GM19452 (cell line): ENCODE results near the gene ASAH2B.
"Not testable (repeated sequence)": the region's sequence is repeated elsewhere in the genome, so short reads cannot be mapped to it uniquely, and the experiment has no call there.

Experiments
- ATAC-seq: cut with Tn5 transposase; IDR thresholded peaks from one replicate; pipeline ENCODE4 v1.9.1; 2021; ENCODE audit not compliant: unreplicated experiment

Gene ASAH2B

GRCh38 chr10:50739618-50740292 lies at the start of gene ASAH2B:
Gene ASAH2B (plus strand): TSS chr10:50739936. CDS start chr10:50745131, 5,195 bp downstream.
- peak; percentile 83 for ATAC-seq

DNA sequence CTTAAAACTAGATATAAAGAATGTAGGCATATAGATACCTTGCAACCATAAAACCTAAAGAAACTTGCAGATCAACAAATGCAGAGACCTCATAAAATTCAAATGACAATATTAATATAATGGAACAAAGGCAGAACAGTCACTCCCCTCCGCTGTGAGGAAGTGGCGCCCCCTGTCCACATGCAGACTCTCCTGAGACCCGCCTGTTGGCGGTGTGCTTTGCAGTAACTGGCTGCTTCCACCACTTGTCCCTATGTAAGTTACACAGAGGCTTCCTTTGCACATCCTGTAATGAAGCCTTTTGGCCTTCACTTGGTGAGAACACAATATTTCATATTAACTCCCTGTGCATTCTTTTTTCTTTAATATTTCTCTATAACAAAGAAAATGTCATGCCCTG lies 41.9 kb upstream of the ASAH2B start:
- ATAC-seq, result not testable (repeated sequence)

- not testable (repeated sequence) for ATAC-seq
These were observed 37.8 kb upstream of the ASAH2B start for GRCh38 chr10:50701947-50702346.

DNA sequence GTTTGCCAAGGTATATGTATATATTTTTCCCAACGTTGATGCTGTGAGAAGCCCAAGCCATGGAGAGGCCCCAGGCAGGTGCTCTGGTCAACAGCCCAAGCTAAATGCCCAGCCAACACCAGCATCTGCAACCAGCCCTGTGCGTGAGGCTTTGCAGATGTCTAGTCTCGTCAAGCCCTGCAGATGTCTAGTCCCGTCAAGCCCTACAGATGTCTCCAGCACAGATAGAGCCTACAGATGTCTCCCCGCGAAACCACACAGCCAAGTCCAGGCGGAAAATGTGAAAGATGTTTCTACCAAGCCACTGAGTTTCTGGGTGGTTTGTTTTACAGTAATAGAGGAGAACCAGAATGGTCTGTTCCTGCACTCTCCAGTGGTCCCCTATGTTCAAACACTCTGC lies 36.7 kb upstream of the ASAH2B start:
- not testable (repeated sequence) for ATAC-seq

GRCh38 chr10:50704436-50705079 lies 35.2 kb upstream of the ASAH2B start:
- ATAC-seq, result not testable (repeated sequence)

- ATAC-seq, result not testable (repeated sequence)
These were observed 33.7 kb upstream of the ASAH2B start for GRCh38 chr10:50706006-50706405.

- not testable (repeated sequence) for ATAC-seq
These were observed 29.5 kb upstream of the ASAH2B start for GRCh38 chr10:50710241-50710640.

DNA sequence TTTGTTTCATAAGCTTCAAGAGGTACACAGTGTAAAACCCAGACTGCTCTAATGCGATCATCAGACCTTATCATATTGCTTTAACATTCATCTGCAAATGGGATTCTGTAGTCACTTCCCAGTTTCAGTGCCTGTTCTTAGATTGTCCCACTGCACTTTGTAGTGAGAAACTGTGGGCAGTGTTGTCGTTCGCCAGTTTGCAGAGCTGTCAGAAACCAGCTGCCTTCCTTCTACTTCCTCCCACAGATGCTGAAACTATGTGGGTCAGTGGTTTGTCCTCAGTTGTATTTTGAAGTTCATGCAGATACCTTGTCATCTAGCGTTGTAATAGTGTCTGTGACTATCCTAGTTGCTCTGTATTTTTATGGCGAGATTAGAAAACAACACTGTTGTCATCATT lies 15.9 kb upstream of the ASAH2B start:
- peak; percentile 71 for ATAC-seq

- not testable (repeated sequence) for ATAC-seq
These were observed 11.6 kb upstream of the ASAH2B start for GRCh38 chr10:50728112-50728511.

- not testable (repeated sequence) for ATAC-seq
These were observed 634 bp upstream of the ASAH2B start for GRCh38 chr10:50738987-50739617.

DNA sequence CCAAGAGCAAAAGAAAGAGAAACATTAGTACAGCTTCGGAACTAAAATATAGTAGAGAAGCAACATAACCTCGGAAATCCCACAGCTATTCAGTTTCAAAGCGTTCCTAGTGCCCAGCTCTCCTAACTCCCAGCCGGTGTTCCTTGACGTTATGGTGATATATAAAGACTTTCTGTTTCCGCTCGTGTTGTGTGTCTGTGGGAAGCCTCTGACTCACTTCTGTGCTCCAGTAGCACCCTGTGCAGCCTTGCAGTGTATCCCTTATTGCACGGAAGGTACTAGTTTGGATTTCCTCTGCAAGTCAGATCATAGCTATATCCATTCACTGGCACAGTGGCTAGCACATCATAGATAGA lies 535 bp downstream of the ASAH2B start:
- ATAC-seq, result peak; percentile 39

DNA sequence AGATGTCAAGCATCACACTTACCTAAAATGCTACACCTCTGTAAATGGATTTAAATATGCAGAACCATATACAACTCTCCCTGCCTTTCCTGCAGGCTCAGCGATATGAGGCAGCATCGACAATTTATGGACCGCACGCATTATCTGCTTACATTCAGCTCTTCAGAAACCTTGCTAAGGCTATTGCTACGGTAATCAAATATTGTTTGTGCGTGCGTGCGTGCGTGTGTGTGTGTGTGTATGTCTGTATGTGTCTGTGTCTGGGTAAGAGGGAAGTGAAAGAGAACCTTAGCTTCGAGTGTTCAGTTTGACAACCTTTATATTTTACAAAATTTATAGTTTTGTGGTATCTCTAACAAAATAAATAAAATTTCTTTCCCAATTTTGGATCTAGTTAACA lies 3.1 kb downstream of the ASAH2B start:
- ATAC-seq, result not testable (repeated sequence)

DNA sequence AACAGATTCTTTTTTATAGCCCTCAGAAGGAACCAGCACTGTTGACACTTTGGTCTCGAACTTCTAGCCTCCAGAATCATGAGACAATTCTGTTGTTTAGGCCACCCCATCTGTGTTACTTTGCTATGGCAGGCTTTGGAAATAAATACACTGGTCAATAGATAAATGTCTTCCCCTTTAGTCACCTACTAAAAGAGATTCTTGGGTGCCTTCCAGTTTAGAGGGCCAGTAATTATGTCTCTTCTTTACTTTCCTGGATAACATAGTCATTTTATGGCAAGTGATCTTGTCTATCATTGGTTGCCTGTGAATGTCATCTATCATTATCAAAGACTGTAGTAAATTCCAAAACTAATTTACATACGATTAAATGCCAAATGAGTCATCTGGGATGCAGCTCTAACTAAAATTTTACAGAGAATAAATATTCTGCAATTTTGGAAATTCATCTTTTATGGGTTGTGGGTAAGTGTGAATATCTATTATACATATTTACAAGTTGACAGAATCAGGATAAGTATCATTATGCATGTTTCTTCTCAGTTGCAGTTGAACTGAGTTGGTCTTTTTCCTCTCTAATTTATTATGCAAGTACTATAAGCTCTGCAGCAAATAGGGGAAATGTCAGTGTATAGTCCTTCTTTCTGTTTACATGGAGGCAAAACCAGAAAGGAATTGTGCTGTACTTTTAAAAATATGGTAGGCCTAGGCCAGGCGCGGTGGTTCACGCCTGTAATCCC lies 27.2 kb downstream of the ASAH2B start:
- not testable (repeated sequence) for ATAC-seq

GRCh38 chr10:50772042-50772441 lies 32.3 kb downstream of the ASAH2B start:
- not testable (repeated sequence) for ATAC-seq

- not testable (repeated sequence) for ATAC-seq
These were observed 35.1 kb downstream of the ASAH2B start for GRCh38 chr10:50774868-50775267.

GRCh38 chr10:50780036-50780435 lies 40.3 kb downstream of the ASAH2B start:
- ATAC-seq, result not testable (repeated sequence)

- not testable (repeated sequence) for ATAC-seq
These were observed 42.3 kb downstream of the ASAH2B start for GRCh38 chr10:50782017-50782416.

DNA sequence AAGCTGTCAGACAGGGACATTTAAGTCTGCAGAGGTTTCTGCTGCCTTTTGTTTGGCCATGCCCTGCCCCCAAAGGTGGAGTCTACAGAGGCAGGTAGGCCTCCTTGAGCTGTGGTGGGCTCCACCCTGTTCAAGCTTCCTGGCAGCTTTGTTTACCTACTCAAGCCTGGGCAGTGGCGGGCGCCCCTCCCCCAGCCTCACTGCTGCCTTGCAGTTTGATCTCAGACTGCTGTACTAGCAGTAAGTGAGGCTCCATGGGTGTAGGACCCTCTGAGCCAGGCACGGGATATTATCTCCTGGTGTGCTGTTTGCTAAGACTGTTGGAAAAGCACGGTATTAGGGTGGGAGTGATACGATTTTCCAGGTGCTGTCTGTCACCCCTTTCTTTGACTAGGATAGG lies 48.2 kb downstream of the ASAH2B start:
- ATAC-seq, result not testable (repeated sequence)

- ATAC-seq, result no peak
These were observed 49.5 kb downstream of the ASAH2B start for GRCh38 chr10:50788951-50789945.

DNA sequence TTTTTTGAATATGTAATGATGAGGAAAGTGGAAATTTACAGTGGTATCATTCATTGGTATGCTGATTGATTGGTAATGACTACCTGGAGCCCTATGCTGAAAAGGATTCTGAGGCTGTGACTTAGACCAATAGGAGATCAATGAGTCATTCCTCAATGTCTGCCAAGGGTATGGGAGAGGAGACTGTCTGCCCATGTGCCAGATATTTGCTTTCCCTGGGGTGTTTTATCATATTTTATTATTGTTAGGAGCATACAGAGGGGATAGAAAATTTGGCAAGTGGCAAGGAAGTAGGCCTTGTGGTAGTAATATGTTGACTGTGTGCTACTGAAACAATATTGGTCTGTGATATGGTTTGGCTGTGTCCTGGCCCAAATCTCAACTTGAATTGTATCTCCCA lies 54.8 kb downstream of the ASAH2B start:
- ATAC-seq, result no peak
